IPS DF 4.7 (cell line): Measurements from ENCODE around the gene MAGI2.

ENCODE experiments used
- DNase-seq: peaks from one replicate; pipeline ENCODE4 v3.0.0-alpha.2; 2013; ENCODE audit warnings: low spot score; ENCODE audit errors: extremely low read depth

Gene MAGI2

DNA sequence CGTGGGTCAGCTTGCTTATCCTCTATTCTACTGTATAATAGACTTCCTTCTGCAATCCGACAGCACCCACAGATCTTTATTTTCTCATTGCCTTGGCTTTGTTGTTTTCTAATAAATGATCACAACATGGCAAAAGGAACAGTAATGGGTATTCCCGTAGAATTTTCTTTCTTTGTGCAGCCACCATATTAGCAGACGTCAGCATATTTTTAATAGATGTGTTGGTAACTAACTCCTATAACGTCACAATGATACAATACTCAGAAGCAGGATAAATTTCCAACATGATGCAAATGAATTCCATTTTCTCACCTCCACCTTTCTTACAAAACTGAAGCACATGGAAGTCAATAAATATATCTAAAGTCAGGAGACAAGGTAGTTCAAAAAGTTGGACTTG is 617.6 kb downstream of the MAGI2 start:
- DNase-seq: no peak

DNA sequence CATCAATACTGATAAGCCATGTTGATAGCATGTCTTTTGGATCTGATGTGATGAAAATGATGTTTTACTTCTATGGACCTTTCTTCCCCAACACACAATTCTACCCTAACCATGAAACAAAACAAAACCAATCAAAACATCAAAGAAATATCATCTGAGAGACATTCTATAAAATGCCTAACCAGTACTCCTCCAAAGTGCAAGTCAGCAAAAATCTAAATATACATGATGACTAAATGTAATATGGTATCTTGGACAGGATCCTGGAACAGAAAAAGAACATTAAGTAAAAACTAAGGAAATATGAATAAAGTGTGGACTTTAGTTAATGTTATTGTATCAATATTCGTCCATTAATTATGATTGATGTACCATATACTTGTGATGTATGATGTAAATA is 625.1 kb downstream of the MAGI2 start:
- no peak for DNase-seq

DNA sequence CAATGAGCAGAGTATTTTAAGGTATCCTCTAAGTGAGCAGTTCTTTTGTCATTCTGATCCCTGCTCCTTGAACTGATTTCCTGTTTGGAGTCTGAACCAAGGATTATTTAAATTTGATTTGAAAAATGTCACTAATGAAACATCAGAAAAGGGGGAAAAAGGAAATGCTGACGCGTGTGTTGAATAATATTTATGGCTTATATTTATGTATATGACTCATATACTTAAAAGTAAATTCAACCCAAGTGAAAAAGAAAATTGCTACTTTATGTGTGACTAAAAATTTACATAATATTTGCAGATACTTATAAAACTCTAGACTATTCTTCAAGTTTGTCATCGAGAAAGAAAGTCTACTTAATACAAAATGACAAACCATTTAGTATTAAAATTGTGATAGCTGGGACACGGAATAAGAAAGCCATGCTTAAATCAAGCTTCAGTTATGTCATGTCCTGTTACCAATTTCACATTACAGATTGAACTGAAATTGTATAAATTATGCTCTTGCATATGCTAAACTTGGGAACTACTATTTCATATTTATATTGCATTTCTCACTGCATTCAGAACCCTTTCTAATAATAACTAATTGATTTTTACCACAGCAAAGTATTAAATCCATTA is 649.9 kb downstream of the MAGI2 start:
- DNase-seq: no peak

DNA sequence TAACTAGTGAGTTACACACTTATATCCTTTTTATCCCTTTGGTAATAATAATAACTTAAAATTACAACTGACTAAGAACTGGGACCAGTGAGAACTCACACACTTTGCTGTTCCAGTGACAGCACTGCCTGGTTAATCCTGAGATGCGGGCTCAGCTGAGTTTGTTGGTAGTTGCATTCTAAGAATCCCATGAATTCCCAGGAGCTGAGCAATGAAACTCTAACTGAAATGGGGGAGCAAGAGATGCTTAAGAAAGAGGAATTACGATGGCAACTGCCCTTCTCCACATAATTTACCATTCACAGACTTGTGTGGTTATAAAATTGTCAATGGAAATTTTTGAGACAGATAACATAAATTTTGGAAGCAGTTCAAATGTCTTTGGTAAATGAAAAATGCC is 659.4 kb downstream of the MAGI2 start:
- no peak for DNase-seq

DNA sequence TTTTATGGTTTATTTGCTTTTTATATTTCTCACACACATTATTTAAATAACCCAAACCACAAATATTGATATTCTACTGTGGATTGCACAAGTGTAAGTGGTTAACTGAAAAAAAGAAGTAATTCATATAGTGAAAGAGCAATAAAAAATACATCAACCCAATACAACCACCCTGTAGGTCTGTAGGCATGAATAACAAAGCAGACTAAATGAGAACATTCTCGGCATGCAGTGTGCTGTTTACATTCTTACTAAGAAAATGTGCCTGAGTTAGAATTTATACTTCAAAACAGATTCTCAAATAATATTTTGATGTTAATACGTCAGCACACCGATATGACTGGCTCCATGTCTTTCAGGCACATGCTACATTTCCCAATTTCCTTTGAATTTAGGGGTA is 660.8 kb downstream of the MAGI2 start:
- no peak for DNase-seq

DNA sequence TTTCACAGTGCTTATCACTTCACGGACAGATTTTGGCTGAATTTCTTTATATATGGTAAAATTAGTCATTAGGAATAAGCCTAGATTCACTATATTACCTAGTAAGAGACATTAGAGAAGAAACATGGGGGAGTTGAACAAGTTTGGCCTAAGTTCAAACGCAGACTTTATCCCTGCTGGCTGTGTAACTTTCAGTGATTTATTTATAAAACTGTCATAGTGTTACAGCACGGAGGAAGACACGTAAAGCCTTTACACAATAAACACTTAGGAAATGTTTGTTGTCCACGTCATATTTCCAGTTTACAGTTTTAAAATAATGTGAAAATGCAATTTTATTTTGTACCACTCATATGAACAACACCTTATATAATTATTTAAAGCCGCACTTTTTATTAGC is 661.5 kb downstream of the MAGI2 start:
- DNase-seq: no peak

DNA sequence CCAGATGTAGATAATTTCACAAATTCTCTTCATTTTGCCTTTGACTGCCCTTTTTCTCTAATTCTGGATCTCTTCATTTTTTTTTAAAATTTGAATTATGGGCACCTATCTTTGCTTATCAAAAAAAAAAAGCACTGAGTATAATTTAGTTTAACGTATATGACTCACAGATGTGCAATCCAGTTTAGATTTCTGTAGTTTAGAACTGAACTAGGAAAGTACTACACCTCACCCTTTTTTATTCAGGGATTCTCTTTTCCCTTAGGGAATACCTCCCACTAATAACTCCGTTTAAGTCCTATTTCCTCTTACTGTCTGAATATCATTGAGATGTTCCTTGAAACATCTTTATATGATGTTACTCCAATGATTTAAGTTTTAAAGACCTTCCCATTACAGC is 665.0 kb downstream of the MAGI2 start:
- DNase-seq: no peak

DNA sequence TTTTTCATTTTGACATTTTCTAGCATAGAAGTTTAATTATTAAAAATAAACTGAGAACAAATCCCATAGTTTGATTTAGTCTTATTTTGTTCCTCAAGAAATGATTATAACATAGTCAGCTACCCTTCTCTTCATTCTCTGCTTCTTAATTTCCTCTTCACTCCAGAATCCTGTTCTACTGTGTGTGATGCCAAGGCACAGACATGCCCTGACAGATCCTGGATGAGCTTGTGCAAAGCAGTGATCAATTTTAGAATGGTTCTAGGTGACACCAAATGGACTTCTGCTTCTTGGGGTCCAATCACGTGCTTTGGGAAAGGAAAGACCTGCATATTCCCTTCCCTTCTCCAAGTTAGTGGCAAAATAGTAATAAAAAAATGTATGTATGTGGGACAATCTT is 665.6 kb downstream of the MAGI2 start:
- no peak for DNase-seq

DNA sequence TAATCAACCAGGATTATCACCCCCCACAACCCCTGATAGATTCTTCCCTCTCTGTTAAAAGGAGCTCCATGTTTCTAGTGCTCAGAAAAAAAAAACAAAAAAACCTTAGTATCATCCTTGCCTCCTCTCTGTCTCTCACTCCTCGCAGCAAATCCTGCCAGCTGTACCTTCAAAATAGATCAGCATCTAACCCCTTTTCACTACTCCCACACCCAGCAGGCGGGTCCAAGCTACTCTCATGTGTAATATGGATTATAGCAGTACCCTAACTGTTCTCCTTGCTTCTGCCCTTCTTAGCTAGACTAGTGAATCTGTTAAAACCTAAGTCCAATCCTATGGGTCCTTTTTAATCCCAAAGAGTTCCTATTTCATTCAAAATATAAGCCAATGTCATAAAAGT is 667.4 kb downstream of the MAGI2 start:
- DNase-seq: no peak

DNA sequence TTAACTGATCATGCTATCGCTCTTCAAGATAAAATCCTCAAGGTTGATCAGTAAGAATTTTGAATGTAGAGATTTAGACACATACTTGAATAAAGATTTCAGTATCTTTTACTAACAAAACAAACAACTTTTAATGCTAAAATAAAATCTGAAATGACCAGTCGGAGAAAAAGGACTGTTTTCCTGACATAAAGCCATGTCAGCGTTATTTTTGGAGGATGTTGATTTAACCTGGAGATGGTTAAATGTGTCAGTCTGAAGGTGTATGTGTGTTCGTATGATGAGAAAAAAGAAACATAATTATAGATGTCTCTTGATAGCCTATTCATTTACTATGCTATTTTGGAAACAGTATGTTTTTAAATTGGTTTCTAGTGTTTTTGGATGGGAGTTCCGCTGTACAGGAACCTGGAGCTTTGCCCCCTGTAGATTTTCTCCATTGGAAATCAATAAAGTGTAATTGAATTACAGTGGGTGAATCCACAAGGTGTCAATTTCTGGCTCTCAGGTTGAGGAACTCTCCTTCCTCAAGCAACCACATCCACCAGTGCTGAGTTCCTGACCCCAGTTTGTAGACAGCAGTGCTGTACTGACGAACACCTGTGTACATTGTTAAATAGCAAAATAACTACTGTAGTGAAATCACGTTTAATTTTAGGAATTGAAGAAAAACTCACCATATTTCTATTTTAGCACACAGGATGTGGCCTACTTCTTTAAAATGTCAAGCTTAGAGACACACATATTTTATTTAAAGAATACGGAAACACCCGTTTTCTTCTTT is 670.1 kb downstream of the MAGI2 start:
- no peak for DNase-seq

DNA sequence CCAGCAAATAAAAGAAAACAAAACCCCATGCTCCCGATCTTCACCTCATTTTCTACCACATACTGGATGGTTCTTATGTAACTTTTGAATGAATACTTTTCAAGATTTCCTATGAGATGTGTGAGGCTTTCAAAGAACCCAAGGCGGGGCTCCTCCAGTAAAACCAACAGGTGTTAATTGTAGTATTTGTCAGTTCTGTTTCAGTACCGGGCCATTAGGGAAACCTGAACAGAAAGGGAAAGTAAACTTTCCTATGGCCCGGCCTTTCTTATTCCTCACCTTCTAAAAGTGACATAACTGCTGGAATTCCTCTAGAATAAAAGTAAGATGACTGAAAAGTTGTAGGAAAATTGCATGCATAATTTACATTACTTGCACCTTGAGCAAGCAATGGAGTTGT is 672.9 kb downstream of the MAGI2 start:
- no peak for DNase-seq

DNA sequence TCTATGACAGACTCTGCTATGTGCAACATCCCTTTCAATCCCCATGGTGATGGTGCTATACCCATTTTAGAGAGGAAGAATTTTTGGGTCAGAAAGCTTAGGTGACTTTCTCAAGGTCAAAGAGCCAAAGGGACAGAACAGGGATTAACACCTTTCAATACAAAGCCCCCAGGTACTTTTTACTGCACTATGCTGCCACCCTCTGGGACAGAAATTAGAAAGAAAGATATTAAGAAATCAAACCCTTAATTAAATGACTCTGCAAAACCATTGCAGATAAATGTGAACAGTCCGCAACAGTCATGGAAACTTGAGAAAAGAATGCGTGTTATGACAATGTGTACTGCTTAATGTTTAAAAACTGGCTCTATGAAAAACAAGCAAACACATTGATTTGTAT is 673.7 kb downstream of the MAGI2 start:
- no peak for DNase-seq

DNA sequence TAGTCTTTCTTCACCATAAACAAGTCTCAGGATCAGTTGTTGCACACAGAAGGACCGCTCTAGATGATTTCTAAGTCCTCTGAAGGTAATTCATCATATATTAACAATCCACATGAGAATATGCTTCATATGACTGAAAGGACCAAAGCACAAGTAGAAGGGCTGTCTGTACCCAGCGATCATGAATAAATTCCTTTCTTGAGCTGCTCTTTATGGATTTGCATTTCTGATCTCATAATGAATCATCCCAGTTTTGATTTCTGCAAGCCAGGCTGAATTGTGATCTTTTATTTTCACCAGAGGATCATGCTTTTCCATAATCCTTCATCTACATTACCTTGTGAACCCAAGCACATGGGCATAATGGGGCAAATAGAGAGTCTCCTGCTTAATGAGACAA is 675.6 kb downstream of the MAGI2 start:
- no peak for DNase-seq

DNA sequence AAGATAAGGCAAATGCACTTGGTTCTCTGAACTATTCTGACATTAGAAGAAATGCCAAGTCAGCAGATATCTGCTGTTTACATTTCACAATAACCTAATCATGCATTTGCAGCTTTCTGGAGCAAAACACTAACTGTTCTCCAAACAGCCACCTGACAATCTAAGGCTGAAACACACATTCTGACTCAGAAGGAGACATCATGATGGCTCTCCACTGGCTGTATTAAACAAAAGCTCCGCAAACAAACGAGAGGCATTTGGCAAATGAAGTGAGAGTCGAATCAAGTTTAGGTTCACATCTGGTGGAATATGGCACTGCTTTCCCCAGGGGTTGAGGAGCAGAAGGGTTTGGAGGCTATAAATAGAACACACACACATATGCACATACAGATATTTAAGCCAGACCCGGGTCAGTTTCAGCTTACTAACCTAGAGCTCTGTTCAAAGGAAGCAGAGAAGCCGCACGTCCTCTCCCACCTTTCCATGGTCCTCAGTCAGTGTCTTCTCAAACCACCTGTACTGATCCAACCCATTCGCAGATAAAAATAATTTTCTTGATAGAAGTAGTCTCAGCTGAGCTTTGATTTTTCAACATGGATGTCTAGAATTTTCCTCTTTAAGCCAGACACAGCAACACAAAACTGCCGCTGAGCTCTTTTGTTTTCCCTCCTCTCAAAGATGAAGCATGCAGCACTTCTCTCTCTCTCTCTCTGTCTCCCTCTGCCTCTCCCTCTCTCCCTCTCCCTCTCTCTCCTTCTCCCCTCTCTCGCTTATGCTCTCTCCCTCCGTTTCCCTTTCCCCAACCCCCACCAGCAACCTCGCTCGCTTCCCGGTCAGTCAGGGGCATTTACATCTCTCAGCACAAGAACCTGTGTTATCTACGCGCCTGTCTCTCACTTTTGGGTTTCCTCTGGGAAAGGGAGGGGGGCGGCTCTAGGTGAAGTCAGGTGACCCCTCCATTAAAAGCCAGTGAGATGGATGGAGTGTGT is 682.8 kb downstream of the MAGI2 start:
- peak; percentile 38 for DNase-seq

DNA sequence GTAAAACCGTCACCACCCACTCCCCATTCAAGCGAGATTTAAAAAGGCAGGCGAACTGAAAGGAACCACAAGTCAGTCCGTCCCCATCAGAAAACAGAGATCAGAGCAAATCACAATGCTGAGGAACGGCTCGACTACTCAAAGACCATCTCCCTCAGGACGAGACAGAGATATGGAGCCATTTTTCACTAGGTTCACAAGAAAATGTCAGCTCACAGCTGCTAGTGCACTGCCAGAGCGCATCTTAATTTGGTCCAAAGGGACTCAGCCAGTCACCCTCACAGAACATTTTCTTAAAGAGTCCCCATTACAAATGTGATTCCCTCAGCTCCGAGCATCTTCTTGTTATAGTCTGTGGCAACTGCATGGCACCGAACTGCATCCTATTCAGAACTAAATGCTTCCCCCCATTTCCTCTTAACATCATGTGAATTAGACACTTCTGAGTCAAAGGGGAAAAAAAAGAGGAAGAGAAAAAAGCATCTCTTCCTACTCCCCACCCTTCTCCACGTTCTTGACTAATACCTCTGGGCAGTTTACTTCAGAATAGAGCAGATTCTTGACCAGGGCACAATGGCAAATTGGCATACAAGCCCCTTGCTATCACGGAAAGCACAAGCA is 683.9 kb downstream of the MAGI2 start:
- DNase-seq: no peak

DNA sequence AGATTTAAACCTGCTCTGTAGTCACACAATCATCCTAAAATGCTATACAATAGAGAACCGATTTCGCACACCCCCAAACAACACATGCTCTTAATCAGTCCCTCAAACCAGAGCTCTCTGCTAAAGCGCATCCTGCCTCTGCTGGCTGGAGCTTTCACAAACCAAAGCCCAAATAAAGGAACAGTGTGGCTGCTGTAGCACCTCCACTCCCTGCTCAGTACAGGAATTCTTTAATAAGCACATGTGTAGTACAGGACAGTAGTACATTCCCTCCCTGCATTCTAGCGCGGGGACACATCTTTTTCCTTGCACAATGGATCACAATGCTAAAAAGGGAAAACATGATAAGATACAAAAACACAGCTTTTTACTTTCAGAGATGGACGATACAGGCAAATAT is 684.6 kb downstream of the MAGI2 start:
- no peak for DNase-seq

DNA sequence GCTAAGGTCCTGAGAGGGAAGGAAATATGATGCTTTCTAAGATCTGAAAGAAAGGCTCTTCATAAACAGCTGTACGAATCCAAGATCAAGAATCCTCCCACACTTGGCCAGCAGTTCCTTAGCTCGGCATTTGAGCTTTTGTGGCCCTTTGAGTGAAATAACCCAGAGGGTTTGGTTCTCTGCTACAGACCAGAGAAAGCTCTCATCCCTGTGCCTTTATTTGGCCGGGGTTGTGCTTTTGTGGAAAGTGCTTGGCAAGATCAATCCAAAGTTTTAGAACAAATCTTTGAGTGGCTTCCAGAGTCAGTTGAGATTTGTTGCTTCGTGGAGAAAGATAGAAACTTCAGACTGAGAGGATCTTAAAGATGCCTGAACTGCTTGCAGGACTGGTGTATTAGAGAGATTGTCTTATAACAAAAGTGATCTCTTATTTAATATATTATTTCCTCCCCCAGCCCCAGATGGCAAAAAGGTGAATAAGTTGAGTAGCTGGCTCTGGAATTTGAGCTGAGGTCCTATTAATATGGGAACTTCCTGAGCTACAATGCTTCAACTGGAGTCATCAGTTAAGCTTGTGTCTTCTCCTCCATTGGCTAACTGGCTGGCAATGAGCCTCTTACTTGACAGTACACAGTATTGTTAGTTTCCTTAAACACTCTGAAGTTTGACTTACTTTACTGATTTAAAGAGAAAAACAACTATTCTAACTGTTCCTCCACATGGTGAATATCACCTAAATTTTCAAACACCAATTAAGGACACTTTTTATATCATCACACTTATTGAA is 687.3 kb downstream of the MAGI2 start:
- no peak for DNase-seq

DNA sequence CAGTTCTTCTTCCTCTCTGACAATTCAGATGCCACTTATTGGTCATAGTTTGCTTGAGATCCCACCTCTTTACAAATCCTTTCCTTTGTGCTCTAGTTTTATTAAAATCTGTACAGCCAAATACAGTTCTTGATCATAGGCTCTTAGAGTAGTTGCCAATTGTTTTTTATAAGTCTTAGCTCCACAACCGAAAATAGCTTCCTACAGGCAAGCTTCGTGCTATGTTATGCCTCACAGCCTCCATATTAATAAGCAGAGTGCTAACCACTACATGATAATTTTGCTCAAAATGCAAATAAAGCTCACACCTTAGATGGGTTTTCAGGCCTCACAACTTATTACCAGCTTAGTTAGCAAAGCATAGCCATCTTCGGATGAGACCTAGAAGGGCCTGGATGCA is 688.9 kb downstream of the MAGI2 start:
- DNase-seq: no peak

DNA sequence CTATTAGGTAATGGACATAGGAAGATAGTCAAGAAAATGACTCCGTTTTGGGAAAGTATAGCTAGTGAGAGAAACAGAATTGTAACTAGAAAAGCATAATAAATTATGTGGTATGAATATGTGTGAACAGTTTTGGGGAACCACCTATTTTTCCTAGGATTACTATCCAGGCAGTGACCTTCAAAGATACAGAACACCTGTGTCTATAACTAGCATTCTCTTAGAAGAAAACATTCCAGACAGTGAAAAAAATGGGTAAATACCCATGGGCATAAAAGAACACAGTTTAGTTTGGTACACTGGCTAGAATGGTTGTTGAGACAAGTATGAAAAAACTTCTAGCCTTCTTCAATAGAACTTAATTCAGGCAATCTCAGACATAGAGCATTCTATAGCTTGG is 690.8 kb downstream of the MAGI2 start:
- DNase-seq: no peak

DNA sequence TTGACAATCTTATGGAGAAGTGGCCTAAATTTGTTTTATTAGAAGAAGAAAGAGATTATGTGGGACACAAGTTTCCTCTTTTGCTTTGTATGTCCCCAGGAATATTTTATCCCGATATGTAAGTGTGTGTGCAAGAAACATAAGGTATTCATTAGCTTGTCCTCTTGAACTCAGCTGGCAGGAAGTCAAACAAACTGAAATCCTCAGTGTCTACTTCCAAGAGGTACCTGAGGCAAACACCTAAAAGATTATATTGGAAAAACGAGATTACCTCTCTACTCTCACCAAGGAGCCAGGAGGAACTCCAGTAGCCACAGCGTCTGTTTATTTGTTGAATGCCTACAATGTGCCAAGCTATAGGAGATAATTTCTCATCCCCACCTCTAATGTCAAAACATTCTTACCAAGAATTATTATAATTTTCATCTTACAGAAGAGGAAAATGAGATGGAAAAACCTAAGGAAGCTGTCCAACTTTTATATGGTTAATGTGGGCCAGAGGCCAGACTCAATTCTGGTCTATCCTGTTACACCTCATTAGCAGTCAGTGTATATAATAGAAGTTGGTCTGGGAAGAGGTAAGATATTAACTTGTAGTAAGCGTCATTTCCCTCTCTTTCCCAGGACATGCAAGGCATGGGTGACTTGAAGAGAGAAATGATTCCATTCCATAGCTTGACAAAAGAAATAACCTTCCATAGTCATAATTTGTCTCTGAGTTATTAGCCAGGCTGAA is 692.7 kb downstream of the MAGI2 start:
- DNase-seq: no peak
